Choroid plexus epithelial cell (primary cell): Measurements from ENCODE around the gene IL1RAPL1.

ENCODE experiments used
- DNase-seq: peaks from one replicate; pipeline ENCODE4 v3.0.0-alpha.2; 2010; ENCODE audit warnings: low read depth
- H3K4me3 ChIP-seq: 2 replicates; pipeline ENCODE4 v1.5.1; 2011; ENCODE audit warnings: low read depth, mild to moderate bottlenecking, control low read depth, low read length, moderate library complexity
- CTCF ChIP-seq: conservative IDR thresholded peaks from 2 replicates; pipeline ENCODE4 v1.5.1; 2011; ENCODE audit warnings: low read depth, mild to moderate bottlenecking, control low read depth, inconsistent platforms, low read length, moderate library complexity

IL1RAPL1 gene

GRCh38 chrX:28586981-28587551 lies at the start of gene IL1RAPL1:
Gene IL1RAPL1 (plus strand): TSS chrX:28587446.
- TF ChIP-seq CTCF: peak; percentile 43
- peak within 1 kb of the TSS; percentile 53 for H3K4me3 ChIP-seq
- DNase-seq: peak; percentile 84

- no peak overlapping the region for H3K4me3 ChIP-seq
- DNase-seq: no peak
- no peak for TF ChIP-seq CTCF
Observed at GRCh38 chrX:28542791-28543190, 44.5 kb upstream of the IL1RAPL1 start.

- no peak for TF ChIP-seq CTCF
- H3K4me3 ChIP-seq: no peak overlapping the region
- DNase-seq: no peak
Observed at GRCh38 chrX:28549838-28550237, 37.4 kb upstream of the IL1RAPL1 start.

GRCh38 chrX:28550331-28550872 lies 36.8 kb upstream of the IL1RAPL1 start:
- TF ChIP-seq CTCF: no peak
- no peak overlapping the region for H3K4me3 ChIP-seq
- DNase-seq: no peak

- peak; percentile 54 for DNase-seq
- H3K4me3 ChIP-seq: no peak overlapping the region
- TF ChIP-seq CTCF: no peak
Observed at GRCh38 chrX:28552322-28552721, 34.9 kb upstream of the IL1RAPL1 start.

GRCh38 chrX:28552882-28553829 lies 34.1 kb upstream of the IL1RAPL1 start:
- H3K4me3 ChIP-seq: no peak overlapping the region
- TF ChIP-seq CTCF: no peak
- peak; percentile 20 for DNase-seq
